ENCODE data around the gene KRT40. TPM values are rescaled to one million over a fixed set of nuclear protein-coding genes. Genes with fewer than 3 reads are reported as not detected.

Gene KRT40
- total and polyA plus RNA-seq, 2 experiments from 2014 or later, result not detected

DNA sequence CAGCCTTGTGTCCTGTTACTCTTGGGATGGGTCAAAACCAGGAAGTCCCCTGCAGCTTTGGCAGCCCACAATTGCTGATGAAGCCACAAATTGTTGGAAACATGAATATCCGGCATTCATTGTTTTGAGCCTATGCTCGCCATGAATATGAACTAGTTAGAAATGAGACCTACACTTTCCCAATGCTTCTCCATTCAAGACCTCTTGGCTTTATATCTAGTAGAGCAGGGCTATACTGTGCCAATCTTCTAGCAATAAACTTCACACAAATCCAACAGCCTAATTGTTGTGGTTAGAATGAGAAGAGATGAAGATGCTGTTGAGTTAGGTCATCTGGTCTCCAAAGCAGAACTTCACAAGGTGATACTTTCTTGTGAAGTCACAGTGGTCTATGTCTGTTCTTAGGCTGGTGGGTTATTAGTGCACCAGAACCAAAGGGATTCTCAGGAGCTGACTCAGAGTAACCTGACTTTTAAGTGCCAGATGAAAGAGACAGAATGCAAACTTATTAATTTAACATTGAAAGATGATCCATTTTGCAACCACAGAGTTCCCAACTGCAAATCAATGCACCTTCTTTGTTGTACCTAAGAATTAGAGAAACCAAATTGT is 33.0 kb downstream of the KRT40 start:
- Histone ChIP-seq H3K4me3 (no peak overlapping the region), H3K9me3 (ENCODE audit: low read depth) (no peaks in the 10 kb centered on the region), H3K27me3 (replicated peaks; ENCODE audit: insufficient read depth) (no peaks in the 10 kb centered on the region), H3K36me3 (ENCODE audit: low read depth) (no peaks in the 10 kb centered on the region), H3K79me2 (ENCODE audit: insufficient read depth) (no peaks in the 10 kb centered on the region), H3K9me2 (ENCODE audit: insufficient read depth) (no peaks in the 10 kb centered on the region), H2AFZ (no peak overlapping the region), H4K20me1 (ENCODE audit: insufficient read depth) (no peaks in the 10 kb centered on the region), H3F3A (ENCODE audit: insufficient read depth) (peaks cover 41% of the 10 kb centered on the region), H3K4me2 (ENCODE audit: unreplicated experiment) (no peak overlapping the region), H3K9ac (no peak overlapping the region), H3K4me1 (ENCODE audit: insufficient read depth) (peaks cover 47% of the 10 kb centered on the region), H3K27ac (peak overlapping the region; percentile 97)
- TF ChIP-seq EZH2 (IDR thresholded peaks at IDR 0.05; ENCODE audit: insufficient read depth, poor library complexity, severe bottlenecking), result no peak
- no peak for TF ChIP-seq EZH2phosphoT487 (IDR thresholded peaks at IDR 0.05; ENCODE audit: insufficient read depth, low read depth)
- no peak for DNase-seq
- in situ Hi-C loops (cut with MboI), result no loop called here
- WGBS, 2 experiments (ENCODE audit: low coverage in 1 of 2, low lambda C conversion rate in 2 of 2, missing lambda C conversion rate in 2 of 2), result 98% methylated on average over 2 of the region's 2 CpGs

DNA sequence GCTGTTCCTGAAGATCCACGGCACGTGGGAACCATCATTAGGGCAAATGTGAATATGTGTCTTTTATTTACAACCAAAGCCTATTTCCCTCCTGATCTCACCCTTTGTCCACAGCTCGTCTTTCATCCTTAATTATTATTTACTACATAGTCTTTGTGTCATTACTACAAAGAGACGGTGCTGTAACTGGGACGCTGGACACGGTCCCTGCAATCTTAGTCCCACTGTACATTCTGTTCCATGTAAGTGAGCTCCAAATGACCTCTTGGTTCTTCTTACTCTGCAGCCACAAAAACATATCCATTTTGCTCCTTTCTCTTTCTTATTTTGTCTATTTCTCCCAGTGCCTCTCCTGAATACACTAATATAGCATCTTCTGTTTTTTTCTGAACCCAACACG is 34.0 kb downstream of the KRT40 start:
- WGBS, 2 experiments (ENCODE audit: low coverage in 1 of 2, low lambda C conversion rate in 2 of 2, missing lambda C conversion rate in 2 of 2), result 78 to 80% methylated on average over 7 of the region's 7 CpGs
- Histone ChIP-seq H3K4me2 (ENCODE audit: unreplicated experiment) (no peak overlapping the region), H2AFZ (no peak overlapping the region)

GRCh38 chr17:40949418-40949817 is 34.7 kb downstream of the KRT40 start:
- Histone ChIP-seq H3K9me3 (ENCODE audit: low read depth) (no peaks in the 10 kb centered on the region), H3K27ac (no peak overlapping the region), H3K4me2 (ENCODE audit: unreplicated experiment) (no peak overlapping the region), H3K9me2 (ENCODE audit: insufficient read depth) (no peaks in the 10 kb centered on the region), H3K4me1 (ENCODE audit: insufficient read depth) (peaks cover 32% of the 10 kb centered on the region), H3K36me3 (ENCODE audit: low read depth) (no peaks in the 10 kb centered on the region), H4K20me1 (ENCODE audit: insufficient read depth) (no peaks in the 10 kb centered on the region), H3K79me2 (ENCODE audit: insufficient read depth) (no peaks in the 10 kb centered on the region), H3F3A (ENCODE audit: insufficient read depth) (peaks cover 27% of the 10 kb centered on the region), H3K9ac (no peak overlapping the region), H3K4me3 (no peak overlapping the region), H2AFZ (no peak overlapping the region), H3K27me3 (replicated peaks; ENCODE audit: insufficient read depth) (no peaks in the 10 kb centered on the region)
- DNase-seq, result no peak
- in situ Hi-C loops (cut with MboI), result no loop called here
- 73 to 75% methylated on average over 10 of the region's 10 CpGs for WGBS, 2 experiments (ENCODE audit: low coverage in 1 of 2, low lambda C conversion rate in 2 of 2, missing lambda C conversion rate in 2 of 2)
- TF ChIP-seq EZH2phosphoT487 (IDR thresholded peaks at IDR 0.05; ENCODE audit: insufficient read depth, low read depth) (no peak), EZH2 (IDR thresholded peaks at IDR 0.05; ENCODE audit: insufficient read depth, poor library complexity, severe bottlenecking) (no peak)

More for the DNA sequence above, 34.0 kb downstream of the KRT40 start:
- Histone ChIP-seq H3K36me3 (ENCODE audit: low read depth) (no peaks in the 10 kb centered on the region), H3K4me3 (no peak overlapping the region), H3K9me2 (ENCODE audit: insufficient read depth) (no peaks in the 10 kb centered on the region), H3K9me3 (ENCODE audit: low read depth) (no peaks in the 10 kb centered on the region), H3K27me3 (replicated peaks; ENCODE audit: insufficient read depth) (no peaks in the 10 kb centered on the region), H4K20me1 (ENCODE audit: insufficient read depth) (no peaks in the 10 kb centered on the region), H3F3A (ENCODE audit: insufficient read depth) (peaks cover 35% of the 10 kb centered on the region), H3K9ac (no peak overlapping the region), H3K79me2 (ENCODE audit: insufficient read depth) (no peaks in the 10 kb centered on the region), H3K27ac (no peak overlapping the region), H3K4me1 (ENCODE audit: insufficient read depth) (peaks cover 39% of the 10 kb centered on the region)
- TF ChIP-seq EZH2 (IDR thresholded peaks at IDR 0.05; ENCODE audit: insufficient read depth, poor library complexity, severe bottlenecking) (no peak), EZH2phosphoT487 (IDR thresholded peaks at IDR 0.05; ENCODE audit: insufficient read depth, low read depth) (no peak)
- DNase-seq, result no peak
- in situ Hi-C loops (cut with MboI), result no loop called here

GRCh38 chr17:40947929-40948328 is 36.2 kb downstream of the KRT40 start:
- H4K20me1 ChIP-seq (ENCODE audit: insufficient read depth), result no peaks in the 10 kb centered on the region
- in situ Hi-C loops (cut with MboI), result no loop called here

More at GRCh38 chr17:40947929-40948328, 36.2 kb downstream of the KRT40 start:
- no peak overlapping the region for H3K4me2 ChIP-seq (ENCODE audit: unreplicated experiment)
- no peaks in the 10 kb centered on the region for H3K9me2 ChIP-seq (ENCODE audit: insufficient read depth)
- whole genome bisulfite sequencing, 2 experiments (ENCODE audit: low coverage in 1 of 2, low lambda C conversion rate in 2 of 2, missing lambda C conversion rate in 2 of 2), result 62% methylated on average over 2 of the region's 2 CpGs
- H3K9ac ChIP-seq, result no peak overlapping the region
- H3K4me3 ChIP-seq, result no peak overlapping the region
- no peak overlapping the region for H3K27ac ChIP-seq
- H3K79me2 ChIP-seq (ENCODE audit: insufficient read depth), result no peaks in the 10 kb centered on the region
- TF ChIP-seq EZH2 (IDR thresholded peaks at IDR 0.05; ENCODE audit: insufficient read depth, poor library complexity, severe bottlenecking), result no peak
- TF ChIP-seq EZH2phosphoT487 (IDR thresholded peaks at IDR 0.05; ENCODE audit: insufficient read depth, low read depth), result no peak
- H3F3A ChIP-seq (ENCODE audit: insufficient read depth), result peaks cover 15% of the 10 kb centered on the region
- H2AFZ ChIP-seq, result no peak overlapping the region
- no peaks in the 10 kb centered on the region for H3K36me3 ChIP-seq (ENCODE audit: low read depth)
- no peaks in the 10 kb centered on the region for H3K9me3 ChIP-seq (ENCODE audit: low read depth)
- peaks cover 18% of the 10 kb centered on the region for H3K4me1 ChIP-seq (ENCODE audit: insufficient read depth)
- DNase-seq, result no peak
- no peaks in the 10 kb centered on the region for H3K27me3 ChIP-seq (replicated peaks; ENCODE audit: insufficient read depth)
